ENCODE data around the gene THOP1. TPM values are rescaled to one million over a fixed set of nuclear protein-coding genes. Genes with fewer than 3 reads are reported as not detected.

The THOP1 gene
- total RNA-seq, 1 experiment from 2014 or later: 287 TPM

GRCh38 chr19:2798158-2798685 lies 12.9 kb downstream of the THOP1 start:
- DNase-seq: no peak
- no peak overlapping the region for H3K4me3 ChIP-seq (ENCODE audit: insufficient read depth, low read depth, low read length)
- peaks cover 40% of the 10 kb centered on the region for H3K36me3 ChIP-seq (replicated peaks; ENCODE audit: control insufficient read depth, insufficient read depth, low read length)
- H3K27me3 ChIP-seq (ENCODE audit: control insufficient read depth, insufficient read depth, low read length): no peaks in the 10 kb centered on the region

GRCh38 chr19:2798733-2799132 lies 13.4 kb downstream of the THOP1 start:
- no peak for DNase-seq
- H3K27me3 ChIP-seq (ENCODE audit: control insufficient read depth, insufficient read depth, low read length): no peaks in the 10 kb centered on the region
- H3K36me3 ChIP-seq (replicated peaks; ENCODE audit: control insufficient read depth, insufficient read depth, low read length): peaks cover 37% of the 10 kb centered on the region
- H3K4me3 ChIP-seq (ENCODE audit: insufficient read depth, low read depth, low read length): no peak overlapping the region

- Histone ChIP-seq H3K4me3 (ENCODE audit: insufficient read depth, low read depth, low read length) (no peak overlapping the region), H3K36me3 (replicated peaks; ENCODE audit: control insufficient read depth, insufficient read depth, low read length) (peaks cover 36% of the 10 kb centered on the region)
- DNase-seq: peak; percentile 48
Measured at GRCh38 chr19:2799273-2800020, 14.1 kb downstream of the THOP1 start.

GRCh38 chr19:2800506-2800905 lies 15.2 kb downstream of the THOP1 start:
- no peak overlapping the region for H3K4me3 ChIP-seq (ENCODE audit: insufficient read depth, low read depth, low read length)
- H3K36me3 ChIP-seq (replicated peaks; ENCODE audit: control insufficient read depth, insufficient read depth, low read length): peaks cover 39% of the 10 kb centered on the region
- no peaks in the 10 kb centered on the region for H3K27me3 ChIP-seq (ENCODE audit: control insufficient read depth, insufficient read depth, low read length)
- DNase-seq: peak; percentile 61

More at GRCh38 chr19:2799273-2800020, 14.1 kb downstream of the THOP1 start:
- no peaks in the 10 kb centered on the region for H3K27me3 ChIP-seq (ENCODE audit: control insufficient read depth, insufficient read depth, low read length)

- Histone ChIP-seq H3K36me3 (replicated peaks; ENCODE audit: control insufficient read depth, insufficient read depth, low read length) (peaks cover 31% of the 10 kb centered on the region), H3K27me3 (ENCODE audit: control insufficient read depth, insufficient read depth, low read length) (no peaks in the 10 kb centered on the region)
- peak; percentile 45 for DNase-seq
Measured at GRCh38 chr19:2802826-2803225, 17.5 kb downstream of the THOP1 start.

GRCh38 chr19:2803486-2804155 lies 18.3 kb downstream of the THOP1 start:
- Histone ChIP-seq H3K4me3 (ENCODE audit: insufficient read depth, low read depth, low read length) (no peak overlapping the region), H3K27me3 (ENCODE audit: control insufficient read depth, insufficient read depth, low read length) (no peaks in the 10 kb centered on the region), H3K36me3 (replicated peaks; ENCODE audit: control insufficient read depth, insufficient read depth, low read length) (peaks cover 26% of the 10 kb centered on the region)
- peak; percentile 54 for DNase-seq

More at GRCh38 chr19:2802826-2803225, 17.5 kb downstream of the THOP1 start:
- H3K4me3 ChIP-seq (ENCODE audit: insufficient read depth, low read depth, low read length): no peak overlapping the region

- Histone ChIP-seq H3K4me3 (ENCODE audit: insufficient read depth, low read depth, low read length) (no peak overlapping the region), H3K36me3 (replicated peaks; ENCODE audit: control insufficient read depth, insufficient read depth, low read length) (peaks cover 23% of the 10 kb centered on the region)
- DNase-seq: peak; percentile 53
Measured at GRCh38 chr19:2804156-2805004, 19.1 kb downstream of the THOP1 start.

GRCh38 chr19:2805261-2805900 lies 20.1 kb downstream of the THOP1 start:
- peak; percentile 42 for DNase-seq
- H3K27me3 ChIP-seq (ENCODE audit: control insufficient read depth, insufficient read depth, low read length): no peaks in the 10 kb centered on the region
- H3K4me3 ChIP-seq (ENCODE audit: insufficient read depth, low read depth, low read length): no peak overlapping the region
- peaks cover 28% of the 10 kb centered on the region for H3K36me3 ChIP-seq (replicated peaks; ENCODE audit: control insufficient read depth, insufficient read depth, low read length)

More at GRCh38 chr19:2804156-2805004, 19.1 kb downstream of the THOP1 start:
- H3K27me3 ChIP-seq (ENCODE audit: control insufficient read depth, insufficient read depth, low read length): no peaks in the 10 kb centered on the region

GRCh38 chr19:2805991-2806649 lies 20.8 kb downstream of the THOP1 start:
- DNase-seq: peak; percentile 50
- Histone ChIP-seq H3K4me3 (ENCODE audit: insufficient read depth, low read depth, low read length) (no peak overlapping the region), H3K27me3 (ENCODE audit: control insufficient read depth, insufficient read depth, low read length) (no peaks in the 10 kb centered on the region), H3K36me3 (replicated peaks; ENCODE audit: control insufficient read depth, insufficient read depth, low read length) (peaks cover 24% of the 10 kb centered on the region)

GRCh38 chr19:2806736-2807378 lies 21.6 kb downstream of the THOP1 start:
- no peaks in the 10 kb centered on the region for H3K27me3 ChIP-seq (ENCODE audit: control insufficient read depth, insufficient read depth, low read length)
- H3K36me3 ChIP-seq (replicated peaks; ENCODE audit: control insufficient read depth, insufficient read depth, low read length): peaks cover 21% of the 10 kb centered on the region
- no peak overlapping the region for H3K4me3 ChIP-seq (ENCODE audit: insufficient read depth, low read depth, low read length)
- DNase-seq: peak; percentile 40

- H3K27me3 ChIP-seq (ENCODE audit: control insufficient read depth, insufficient read depth, low read length): no peaks in the 10 kb centered on the region
- H3K36me3 ChIP-seq (replicated peaks; ENCODE audit: control insufficient read depth, insufficient read depth, low read length): peaks cover 21% of the 10 kb centered on the region
- H3K4me3 ChIP-seq (ENCODE audit: insufficient read depth, low read depth, low read length): no peak overlapping the region
- DNase-seq: peak; percentile 60
Measured at GRCh38 chr19:2807379-2808128, 22.3 kb downstream of the THOP1 start.

GRCh38 chr19:2808129-2808941 lies 23.0 kb downstream of the THOP1 start:
- Histone ChIP-seq H3K27me3 (ENCODE audit: control insufficient read depth, insufficient read depth, low read length) (no peaks in the 10 kb centered on the region), H3K4me3 (ENCODE audit: insufficient read depth, low read depth, low read length) (no peak overlapping the region), H3K36me3 (replicated peaks; ENCODE audit: control insufficient read depth, insufficient read depth, low read length) (peaks cover 21% of the 10 kb centered on the region)
- peak; percentile 54 for DNase-seq
